IMR-90 (cell line): ENCODE results near the gene SMG5. TPM values are rescaled to one million over a fixed set of nuclear protein-coding genes. Genes with fewer than 3 reads are reported as not detected.

Experiments
- ATAC-seq: fragments of 200-7000 bp; cut with Tn5 transposase; 2 replicates; pipeline ENCODE4 v1.9.1; 2020; ENCODE audit warnings: low read depth, mild to moderate bottlenecking, moderate library complexity
- BruUV-seq: library from RNA; stranded (reverse); fragments of 400-500 nt; replicated peaks from 2 replicates; lab custom pipeline; 2021; lab: Mats Ljungman, UMichigan
- CTCF ChIA-PET: fragments of 300-600 bp; formaldehyde crosslinking; extraction: SDS; loops from one replicate; lab custom pipeline; 2021; ENCODE audit warnings: antibody characterized with exemption; lab: Yijun Ruan, JAX
- POLR2A ChIA-PET: fragments of 300-600 bp; sonication (Branson Sonifier 250); formaldehyde crosslinking; loops from one replicate; lab custom pipeline; 2022; ENCODE audit warnings: antibody characterized with exemption; ENCODE audit not compliant: unreplicated experiment; lab: Charles Lee
- DNase-seq: peaks from one replicate; pipeline ENCODE4 v3.0.0; 2013
- H2AFZ ChIP-seq: replicated peaks from 2 replicates; pipeline ENCODE3; 2013; ENCODE audit warnings: low read length, mild to moderate bottlenecking; ENCODE audit not compliant: poor library complexity
- H2AK5ac ChIP-seq: 2 replicates; pipeline ENCODE4 v1.6.1; 2013; ENCODE audit warnings: low read depth, low read length, inconsistent platforms
- H2AK9ac ChIP-seq: replicated peaks from 2 replicates; pipeline ENCODE3; 2013; ENCODE audit warnings: mild to moderate bottlenecking, low read depth, low read length, moderate library complexity; ENCODE audit not compliant: poor library complexity
- H2BK120ac ChIP-seq: 2 replicates; pipeline ENCODE4 v1.6.1; 2013; ENCODE audit warnings: low read depth, low read length, inconsistent platforms
- H2BK15ac ChIP-seq: 3 replicates; pipeline ENCODE4 v1.6.1; 2013; ENCODE audit warnings: low read depth, low read length, inconsistent platforms
- H2BK20ac ChIP-seq: 2 replicates; pipeline ENCODE4 v1.6.1; 2013; ENCODE audit warnings: low read depth, mild to moderate bottlenecking, inconsistent platforms, low read length, moderate library complexity
- H2BK5ac ChIP-seq: 2 replicates; pipeline ENCODE4 v1.6.1; 2013; ENCODE audit warnings: mild to moderate bottlenecking, low read depth, low read length, inconsistent platforms; ENCODE audit not compliant: poor library complexity, severe bottlenecking
- H3K14ac ChIP-seq: replicated peaks from 2 replicates; pipeline ENCODE4 v1.6.1; 2013; ENCODE audit warnings: low read depth, low read length, inconsistent platforms
- H3K18ac ChIP-seq: 2 replicates; pipeline ENCODE4 v1.6.1; 2013; ENCODE audit warnings: low read depth, low read length, control low read depth
- H3K23ac ChIP-seq: 2 replicates; pipeline ENCODE4 v1.6.1; 2013; ENCODE audit warnings: low read depth, low read length, inconsistent platforms
- H3K27ac ChIP-seq: 2 replicates; pipeline ENCODE4 v1.5.1; 2013; ENCODE audit warnings: mild to moderate bottlenecking, control low read depth, low read length; ENCODE audit not compliant: insufficient read depth
- H3K27me3 ChIP-seq: 2 replicates; pipeline ENCODE4 v1.6.1; 2013; ENCODE audit warnings: low read length; ENCODE audit not compliant: control insufficient read depth, insufficient read depth
- H3K36me3 ChIP-seq: 2 replicates; pipeline ENCODE4 v1.6.1; 2013; ENCODE audit warnings: low read length, mixed read lengths; ENCODE audit not compliant: control insufficient read depth, insufficient read depth
- H3K4ac ChIP-seq: 2 replicates; pipeline ENCODE4 v1.6.1; 2013; ENCODE audit warnings: low read depth, low read length, inconsistent platforms
- H3K4me1 ChIP-seq: 2 replicates; pipeline ENCODE4 v1.6.1; 2013; ENCODE audit warnings: low read length, mixed read lengths; ENCODE audit not compliant: control insufficient read depth, insufficient read depth
- H3K4me2 ChIP-seq: 2 replicates; pipeline ENCODE4 v1.6.1; 2013; ENCODE audit warnings: low read depth, mild to moderate bottlenecking, control low read depth, low read length, moderate library complexity
- H3K4me3 ChIP-seq: 2 replicates; pipeline ENCODE4 v1.5.1; 2013; ENCODE audit warnings: low read depth, mild to moderate bottlenecking, control low read depth, low read length, moderate library complexity; ENCODE audit not compliant: insufficient read depth
- H3K56ac ChIP-seq: 2 replicates; pipeline ENCODE4 v1.6.1; 2013; ENCODE audit warnings: low read length, inconsistent platforms; ENCODE audit not compliant: insufficient read depth; ENCODE audit errors: extremely low read depth
- H3K79me1 ChIP-seq, 2 experiments: 2 replicates each; pipeline ENCODE4 v1.6.1; 2013; ENCODE audit warnings: low read length in 2 of 2, inconsistent platforms in 1 of 2, low read depth in 1 of 2
- H3K9ac ChIP-seq: 2 replicates; pipeline ENCODE4 v1.6.1; 2013; ENCODE audit warnings: low read depth, low read length, control low read depth
- H3K9me1 ChIP-seq: 2 replicates; pipeline ENCODE4 v1.6.1; 2013; ENCODE audit warnings: low read length, inconsistent platforms; ENCODE audit not compliant: insufficient read depth
- H3K9me3 ChIP-seq: 2 replicates; pipeline ENCODE4 v1.6.1; 2013; ENCODE audit warnings: low read length; ENCODE audit not compliant: control insufficient read depth, insufficient read depth
- H4K20me1 ChIP-seq: 2 replicates; pipeline ENCODE4 v1.6.1; 2013; ENCODE audit warnings: low read length, inconsistent platforms; ENCODE audit not compliant: insufficient read depth
- H4K5ac ChIP-seq: 2 replicates; pipeline ENCODE4 v1.6.1; 2013; ENCODE audit warnings: mild to moderate bottlenecking, low read depth, low read length, control low read depth
- H4K8ac ChIP-seq, 2 experiments: 2 replicates each; pipeline ENCODE4 v1.6.1; 2013; ENCODE audit warnings: low read depth in 2 of 2, low read length in 2 of 2, control low read depth in 1 of 2, inconsistent platforms in 1 of 2
- H4K91ac ChIP-seq: 2 replicates; pipeline ENCODE4 v1.6.1; 2013; ENCODE audit warnings: low read depth, low read length, inconsistent platforms; ENCODE audit not compliant: insufficient read depth
- BHLHE40 ChIP-seq: fragments of 150-350 bp; IDR thresholded peaks from 2 replicates; pipeline ENCODE4 v1.6.1; 2016; ENCODE audit warnings: mild to moderate bottlenecking, low read depth, low read length
- CHD1 ChIP-seq: IDR thresholded peaks from 2 replicates; pipeline ENCODE4 v1.6.1; 2012; ENCODE audit warnings: low read depth, low read length, improper control_type of control experiment
- ELK1 ChIP-seq: fragments of 150-350 bp; IDR thresholded peaks from 2 replicates; pipeline ENCODE4 v1.6.1; 2016; ENCODE audit warnings: low read depth, mild to moderate bottlenecking, low read length, moderate library complexity, borderline replicate concordance
- FOS ChIP-seq: fragments of 150-350 bp; IDR thresholded peaks from 2 replicates; pipeline ENCODE4 v1.6.1; 2016; ENCODE audit warnings: low read depth, low read length
- MAFK ChIP-seq: IDR thresholded peaks from 2 replicates; pipeline ENCODE4 v1.6.1; 2012; ENCODE audit warnings: low read depth, low read length, improper control_type of control experiment
- MAZ ChIP-seq: IDR thresholded peaks from 2 replicates; pipeline ENCODE4 v1.6.1; 2012; ENCODE audit warnings: low read depth, mild to moderate bottlenecking, low read length, improper control_type of control experiment, moderate library complexity, borderline replicate concordance
- MXI1 ChIP-seq: IDR thresholded peaks from 2 replicates; pipeline ENCODE4 v1.6.1; 2012; ENCODE audit warnings: low read depth, mild to moderate bottlenecking, low read length, moderate library complexity, borderline replicate concordance
- NFE2L2 ChIP-seq: fragments of 150-350 bp; IDR thresholded peaks from 2 replicates; pipeline ENCODE4 v1.6.1; 2016; ENCODE audit warnings: low read depth, mild to moderate bottlenecking, low read length
- RAD21 ChIP-seq: IDR thresholded peaks from 2 replicates; pipeline ENCODE4 v1.6.1; 2012; ENCODE audit warnings: low read length, improper control_type of control experiment
- RCOR1 ChIP-seq: IDR thresholded peaks from 2 replicates; pipeline ENCODE4 v1.6.1; 2012; ENCODE audit warnings: mild to moderate bottlenecking, low read length, improper control_type of control experiment; ENCODE audit not compliant: insufficient replicate concordance
- SMC3 ChIP-seq: fragments of 150-350 bp; IDR thresholded peaks from 2 replicates; pipeline ENCODE4 v1.6.1; 2016; ENCODE audit warnings: low read depth, mild to moderate bottlenecking, antibody characterized with exemption, low read length, moderate library complexity
- WGBS, 2 experiments: methylation state at CpG; one replicate each; pipeline versions ENCODE4 v1.1.5 to v1.1.7; 2013; ENCODE audit warnings: missing lambda C conversion rate in 2 of 2; ENCODE audit not compliant: insufficient read length in 1 of 2; ENCODE audit errors: extremely low coverage in 2 of 2; 5-methylcytosine and 5-hydroxymethylcytosine counted together
- dilution Hi-C: fragments of 300-500 bp; cut with HindIII; formaldehyde crosslinking; loops from one replicate; pipeline ENCODE4 v1.14.3; 2018; ENCODE audit warnings: low sequenced_read_pairs; ENCODE audit not compliant: unreplicated experiment
- in situ Hi-C: fragments of 300-500 bp; cut with MboI; formaldehyde crosslinking; loops from 3 replicates; pipeline ENCODE4 v1.14.3; 2019; ENCODE audit warnings: low sequenced_read_pairs, inconsistent platforms, mixed read lengths
- intact Hi-C: fragments of 100-400 bp; cut with micrococcal nuclease; formaldehyde crosslinking; loops from 2 replicates; pipeline ENCODE4 v1.10.0; 2022
- polyA plus RNA-seq, 3 experiments: library from polyadenylated mRNA; depleted of rRNA; stranded (reverse); fragments of >200 nt; gene quantifications; 2 replicates each; pipeline ENCODE4 v1.2.3, GENCODE V29; 2012; ENCODE audit warnings: low replicate concordance in 1 of 3
- total RNA-seq: library from RNA; depleted of rRNA; stranded (reverse); fragments of >200 nt; gene quantifications from 2 replicates; pipeline ENCODE4 v1.2.3, GENCODE V29; 2012

SMG5 gene
- total and polyA plus RNA-seq, 2 of the 4 experiments (the other 2 are of a cell fraction) = 34.7 to 37.3 TPM

GRCh38 chr1:156263288-156263655, 19.4 kb downstream of the SMG5 start:
- TF ChIP-seq MAZ = no peak
- TF ChIP-seq BHLHE40 = no peak
- TF ChIP-seq NFE2L2 = no peak
- no peak for TF ChIP-seq RAD21
- no peak for TF ChIP-seq SMC3
- no peak for TF ChIP-seq MAFK
- no peak for TF ChIP-seq MXI1
- no peak for TF ChIP-seq CHD1
- TF ChIP-seq ELK1 = no peak
- TF ChIP-seq RCOR1 = no peak
- TF ChIP-seq FOS = no peak
- Histone ChIP-seq H3K79me1 (peaks cover 17 to 51% of the 10 kb centered on the region in 2 experiments), H3K9ac (no peak overlapping the region), H2BK5ac (peak overlapping the region; percentile 26), H2BK120ac (no peak overlapping the region), H2AFZ (peak overlapping the region; percentile 21), H3K14ac (no peak overlapping the region), H3K4me2 (no peak overlapping the region), H3K9me3 (no peaks in the 10 kb centered on the region), H4K91ac (no peak overlapping the region; the same call in 1 of the 2 replicates), H3K36me3 (peaks cover 79% of the 10 kb centered on the region), H3K4ac (no peak overlapping the region), H3K4me1 (peaks cover 10% of the 10 kb centered on the region), H2BK15ac (no peak overlapping the region), H2BK20ac (no peak overlapping the region), H3K27ac (0 out of 2 replicates have a peak overlapping the region, but pooled peaks have one; percentile 8), H2AK5ac (peak overlapping the region; percentile 60; the same call in 1 of the 2 replicates), H4K8ac (no peak overlapping the region; a peak in 1 of 4 replicates), H3K23ac (no peak overlapping the region), H2AK9ac (peak overlapping the region; percentile 51), H3K9me1 (peaks cover 18% of the 10 kb centered on the region), H4K5ac (no peak overlapping the region), H3K18ac (no peak overlapping the region), H3K4me3 (no peak overlapping the region), H4K20me1 (peaks cover 28% of the 10 kb centered on the region), H3K27me3 (no peaks in the 10 kb centered on the region), H3K56ac (no peak overlapping the region)
- in situ Hi-C loops = no loop called here
- no peak; the same call in 1 of the 2 replicates for ATAC-seq
- intact Hi-C loops = no loop called here
- dilution Hi-C loops = no loop called here
- DNase-seq = no peak
- ChIA-PET POLR2A (no interaction called here), CTCF (interaction anchor here (1.6 kb wide), 1 partner anchor 8 kb away, joined by 4 read pairs; no protein-coding TSS in a partner anchor)
- 94% methylated on average over 3 of the region's 9 CpGs; no CpG with 5 or more reads in 1 of the 2 experiments for WGBS, 2 experiments
- no TSS peak for BruUV-seq
